RCC 7860 (cell line): ENCODE data around the gene CLBA1.
"Not testable (repeated sequence)": the region's sequence is repeated elsewhere in the genome, so short reads cannot be mapped to it uniquely, and the experiment has no call there.

Source experiments
- DNase-seq: peaks from one replicate; pipeline ENCODE4 v3.0.0-alpha.2; 2015; ENCODE audit warnings: low spot score
- FAIRE-seq: peaks from 2 replicates; lab custom pipeline; 2012; peaks lifted over from hg19 to GRCh38; lab: Jason Lieb, UNC

CLBA1 gene

DNA sequence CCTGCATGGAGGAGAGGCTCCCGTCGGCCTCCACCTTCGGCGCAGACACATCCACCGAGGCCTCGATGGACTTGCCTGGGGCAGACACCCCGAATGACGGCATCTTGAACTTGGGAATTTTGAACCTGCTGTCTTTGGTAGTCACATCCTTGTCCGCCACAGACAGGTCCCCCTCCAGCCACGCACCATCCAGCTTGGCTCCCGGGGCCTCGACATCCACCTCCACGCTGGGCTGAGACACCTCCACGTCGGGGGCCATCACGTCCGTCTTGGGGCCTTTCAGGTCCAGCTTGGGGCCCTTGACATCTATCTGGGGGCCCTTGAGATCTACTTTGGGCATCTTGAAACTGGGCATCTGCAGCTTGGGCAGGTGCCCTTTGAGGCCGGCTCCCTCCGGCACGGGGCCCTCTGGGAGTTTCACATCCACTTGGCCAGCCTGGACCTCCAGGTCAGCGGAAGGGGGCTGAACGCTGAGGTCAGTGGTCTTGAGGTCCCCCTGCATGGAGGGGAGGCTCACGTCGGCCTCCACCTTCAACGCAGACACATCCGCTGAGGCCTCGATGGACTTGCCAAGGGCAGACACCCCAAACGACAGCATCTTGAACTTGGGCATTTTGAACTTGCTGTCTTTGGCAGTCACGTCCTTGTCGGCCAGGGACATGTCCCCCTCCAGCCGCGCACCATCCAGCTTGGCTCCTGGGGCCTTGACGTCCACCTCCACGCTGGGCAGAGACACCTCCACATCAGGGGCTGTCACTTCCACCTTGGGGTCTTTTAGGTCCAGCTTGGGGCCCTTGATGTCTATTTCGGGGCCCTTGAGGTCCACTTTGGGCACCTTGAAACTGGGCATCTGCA is 37.5 kb upstream of the CLBA1 start:
- not testable (repeated sequence) for FAIRE-seq, DNase-seq

DNA sequence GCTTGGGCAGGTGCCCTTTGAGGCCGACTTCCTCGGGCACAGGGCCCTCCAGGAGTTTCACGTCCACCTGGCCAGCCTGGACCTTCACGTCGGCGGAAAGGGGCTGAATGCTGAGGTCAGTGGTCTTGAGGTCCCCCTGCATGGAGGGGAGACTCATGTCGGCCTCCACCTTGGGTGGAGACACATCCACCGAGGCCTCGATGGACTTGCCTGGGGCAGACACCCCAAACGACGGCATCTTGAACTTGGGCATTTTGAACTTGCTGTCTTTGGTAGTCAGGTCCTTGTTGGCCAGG is 36.9 kb upstream of the CLBA1 start:
- FAIRE-seq: no peak

DNA sequence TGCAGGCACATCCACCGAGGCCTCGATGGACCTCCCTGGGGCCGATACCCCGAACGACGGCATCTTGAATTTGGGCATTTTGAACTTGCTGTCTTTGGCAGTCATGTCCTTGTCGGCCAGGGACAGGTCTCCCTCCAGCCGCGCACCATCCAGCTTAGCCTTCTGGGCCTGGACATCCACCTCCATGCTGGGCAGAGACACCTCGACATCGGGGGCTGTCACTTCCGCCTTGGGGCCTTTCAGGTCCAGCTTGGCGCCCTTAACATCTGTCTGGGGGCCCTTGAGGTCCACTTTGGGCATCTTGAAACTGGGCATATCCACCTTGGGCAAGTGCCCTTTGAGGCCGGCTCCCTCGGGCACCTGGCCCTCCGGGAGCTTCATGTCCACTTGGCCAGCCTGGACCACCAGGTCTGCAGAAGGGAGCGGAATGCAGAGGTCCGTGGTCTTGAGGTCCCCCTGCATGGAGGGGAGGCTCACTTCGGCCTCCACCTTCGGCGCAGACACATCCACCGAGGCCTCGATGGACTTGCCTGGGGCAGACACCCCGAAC is 36.1 kb upstream of the CLBA1 start:
- FAIRE-seq, DNase-seq: not testable (repeated sequence)

More for the DNA sequence above, 36.9 kb upstream of the CLBA1 start:
- DNase-seq: no peak

DNA sequence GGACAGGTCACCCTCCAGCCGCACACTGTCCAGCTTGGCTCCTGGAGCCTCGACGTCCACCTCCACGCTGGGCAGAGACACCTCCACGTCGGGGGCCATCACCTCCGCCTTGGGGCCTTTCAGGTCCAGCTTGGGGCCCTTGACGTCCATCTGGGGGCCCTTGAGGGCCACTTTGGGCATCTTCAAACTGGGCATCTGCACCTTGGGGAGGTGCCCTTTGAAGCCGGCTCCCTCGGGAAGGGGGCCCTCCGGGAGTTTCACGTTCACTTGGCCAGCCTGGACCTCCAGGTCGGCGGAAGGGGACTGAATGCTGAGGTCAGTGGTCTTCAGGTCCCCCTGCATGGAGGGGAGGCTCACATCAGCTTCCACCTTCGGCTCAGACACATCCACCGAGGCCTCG is 35.6 kb upstream of the CLBA1 start:
- DNase-seq: no peak
- no peak for FAIRE-seq

DNA sequence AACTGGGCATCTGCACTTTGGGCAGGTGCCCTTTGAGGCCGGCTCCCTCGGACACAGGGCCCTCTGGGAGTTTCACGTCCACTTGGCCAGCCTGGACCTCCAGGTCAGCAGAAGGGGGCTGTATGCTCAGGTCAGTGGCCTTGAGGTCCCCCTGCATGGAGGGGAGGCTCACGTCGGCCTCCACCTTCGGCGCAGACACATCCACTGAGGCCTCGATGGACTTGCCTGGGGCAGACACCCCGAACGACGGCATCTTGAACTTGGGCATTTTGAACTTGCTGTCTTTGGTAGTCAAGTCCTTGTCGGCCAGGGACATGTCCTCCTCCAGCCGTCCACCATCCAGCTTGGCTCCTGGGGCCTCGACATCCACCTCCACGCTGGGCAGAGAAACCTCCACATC is 34.9 kb upstream of the CLBA1 start:
- not testable (repeated sequence) for DNase-seq, FAIRE-seq

DNA sequence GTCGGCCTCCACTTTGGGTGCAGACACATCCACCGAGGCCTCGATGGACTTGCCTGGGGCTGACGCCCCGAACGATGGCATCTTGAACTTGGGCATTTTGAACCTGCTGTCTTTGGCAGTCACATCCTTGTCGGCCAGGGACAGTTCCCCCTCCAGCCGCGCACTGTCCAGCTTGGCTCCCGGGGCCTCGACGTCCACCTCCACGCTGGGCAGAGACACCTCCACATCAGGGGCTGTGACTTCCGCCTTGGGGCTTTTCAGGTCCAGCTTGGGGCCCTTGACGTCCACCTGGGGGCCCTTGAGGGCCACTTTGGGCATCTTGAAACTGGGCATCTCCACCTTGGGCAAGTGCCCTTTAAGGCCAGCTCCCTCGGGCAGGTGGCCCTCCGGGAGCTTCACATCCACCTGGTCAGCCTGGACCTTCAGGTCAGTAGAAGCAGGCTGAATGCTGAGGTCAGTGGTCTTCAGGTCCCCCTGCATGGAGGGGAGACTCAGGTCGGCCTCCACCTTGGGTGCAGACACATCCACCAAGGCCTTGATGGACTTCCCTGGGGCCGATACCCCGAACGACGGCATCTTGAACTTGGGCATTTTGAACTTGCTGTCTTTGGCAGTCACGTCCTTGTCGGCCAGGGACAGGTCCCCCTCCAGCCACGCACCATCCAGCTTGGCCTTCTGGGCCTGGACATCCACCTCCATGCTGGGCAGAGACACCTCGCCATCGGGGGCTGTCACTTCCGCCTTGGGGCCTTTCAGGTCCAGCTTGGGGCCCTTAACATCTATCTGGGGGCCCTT is 33.5 kb upstream of the CLBA1 start:
- FAIRE-seq, DNase-seq: not testable (repeated sequence)

DNA sequence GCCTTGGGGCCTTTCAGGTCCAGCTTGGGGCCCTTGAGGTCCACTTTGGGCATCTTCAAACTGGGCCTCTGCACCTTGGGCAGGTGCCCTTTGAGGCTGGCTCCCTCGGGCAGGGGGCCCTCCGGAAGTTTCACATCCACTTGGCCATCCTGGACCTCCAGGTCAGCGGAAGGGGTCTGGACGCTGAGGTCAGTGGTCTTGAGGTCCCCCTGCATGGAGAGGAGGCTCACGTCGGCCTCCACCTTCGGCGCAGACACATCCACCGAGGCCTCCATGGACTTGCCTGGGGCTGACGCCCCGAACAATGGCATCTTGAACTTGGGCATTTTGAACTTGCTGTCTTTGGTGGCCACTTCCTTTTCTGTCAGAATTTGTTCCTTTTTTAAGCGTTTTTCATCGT is 32.5 kb upstream of the CLBA1 start:
- DNase-seq: no peak

DNA sequence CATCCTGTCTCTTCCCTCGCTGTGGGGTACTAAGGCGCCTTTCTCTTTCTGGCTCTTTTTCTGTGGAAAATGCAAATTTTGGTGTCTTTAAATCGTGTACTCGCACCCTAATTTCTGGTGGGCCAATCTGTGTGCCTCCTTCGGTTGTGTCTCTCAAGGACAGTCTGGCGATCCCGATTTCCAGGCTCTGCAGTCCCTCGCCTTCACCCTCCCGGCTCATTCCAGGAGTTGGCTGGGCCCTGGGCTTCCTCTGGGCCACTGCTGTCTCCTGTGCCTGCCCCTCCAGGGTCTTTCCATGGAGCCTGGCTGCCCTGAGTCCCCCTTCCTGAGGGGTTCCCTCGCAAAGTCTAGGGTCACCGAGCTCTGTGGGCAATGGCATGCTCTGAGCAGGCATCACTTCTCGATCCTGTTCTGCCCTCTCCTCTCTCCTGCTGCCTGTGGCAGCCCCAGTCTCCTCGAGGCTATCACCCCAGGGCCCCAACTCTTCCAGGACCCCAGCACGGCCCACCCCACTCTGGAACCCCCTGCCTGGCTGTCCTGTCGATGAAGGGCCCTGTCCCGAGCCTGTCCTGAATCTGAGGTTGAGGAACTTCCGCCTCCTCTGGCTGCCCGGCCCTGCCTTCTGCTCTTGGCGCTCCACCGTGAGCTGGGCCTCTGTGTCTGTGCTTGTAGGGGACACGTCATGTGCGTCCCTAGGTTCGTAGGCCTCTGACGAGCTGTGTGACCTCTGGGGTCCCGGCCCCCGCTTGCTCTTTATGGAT is 31.5 kb upstream of the CLBA1 start:
- FAIRE-seq (no peak), DNase-seq (no peak)

More for the DNA sequence above, 32.5 kb upstream of the CLBA1 start:
- FAIRE-seq: no peak

DNA sequence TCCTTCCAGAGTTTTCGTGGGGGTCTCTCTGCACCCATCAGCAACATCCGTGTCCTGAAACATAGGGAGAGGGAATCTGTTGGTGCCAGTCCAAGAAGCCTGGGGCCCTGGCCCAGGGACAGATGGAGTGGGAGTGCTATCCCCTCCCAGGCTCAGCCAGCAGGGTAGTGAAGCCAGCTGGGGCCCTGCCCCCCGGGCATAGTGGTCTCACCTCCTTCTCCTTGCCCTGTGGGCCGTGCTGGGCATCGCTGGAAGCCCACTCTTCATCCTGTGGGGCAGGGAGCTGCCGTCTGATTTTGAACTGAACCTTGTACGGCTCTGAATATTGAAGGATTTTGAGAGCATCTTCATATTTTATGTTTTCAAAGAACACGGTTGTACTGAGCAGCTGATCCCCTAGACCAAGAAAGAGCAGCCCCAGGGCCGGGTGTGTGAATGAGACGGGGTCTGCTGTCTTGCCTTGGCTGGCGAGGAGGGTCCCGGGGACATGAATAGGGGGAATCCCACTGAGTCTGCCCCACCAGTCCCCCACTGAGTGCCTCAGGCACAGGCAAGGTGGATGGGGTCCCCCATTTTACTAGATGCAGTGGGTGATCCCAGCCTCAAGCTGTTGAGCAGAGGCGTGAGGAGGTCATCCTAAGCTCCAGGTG is 30.7 kb upstream of the CLBA1 start:
- FAIRE-seq (no peak), DNase-seq (no peak)

DNA sequence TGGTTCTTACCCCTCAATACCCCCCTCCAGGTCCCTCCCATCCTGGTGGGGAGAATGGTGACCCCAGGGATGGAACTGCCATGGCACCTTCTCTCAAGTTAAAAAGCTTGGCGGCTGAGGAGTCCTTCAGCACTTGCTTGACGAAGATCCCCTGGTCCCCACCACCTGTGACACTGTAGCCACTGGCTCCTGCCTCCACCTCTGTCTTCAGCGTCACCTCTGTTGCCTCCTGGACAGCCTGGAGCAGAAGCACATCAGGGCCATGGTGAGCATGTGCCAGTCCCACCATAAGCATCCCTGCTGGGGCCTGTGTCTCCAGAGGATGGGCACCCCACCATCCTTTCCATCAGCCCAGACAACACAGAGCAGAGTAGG is 30.2 kb upstream of the CLBA1 start:
- DNase-seq: no peak

DNA sequence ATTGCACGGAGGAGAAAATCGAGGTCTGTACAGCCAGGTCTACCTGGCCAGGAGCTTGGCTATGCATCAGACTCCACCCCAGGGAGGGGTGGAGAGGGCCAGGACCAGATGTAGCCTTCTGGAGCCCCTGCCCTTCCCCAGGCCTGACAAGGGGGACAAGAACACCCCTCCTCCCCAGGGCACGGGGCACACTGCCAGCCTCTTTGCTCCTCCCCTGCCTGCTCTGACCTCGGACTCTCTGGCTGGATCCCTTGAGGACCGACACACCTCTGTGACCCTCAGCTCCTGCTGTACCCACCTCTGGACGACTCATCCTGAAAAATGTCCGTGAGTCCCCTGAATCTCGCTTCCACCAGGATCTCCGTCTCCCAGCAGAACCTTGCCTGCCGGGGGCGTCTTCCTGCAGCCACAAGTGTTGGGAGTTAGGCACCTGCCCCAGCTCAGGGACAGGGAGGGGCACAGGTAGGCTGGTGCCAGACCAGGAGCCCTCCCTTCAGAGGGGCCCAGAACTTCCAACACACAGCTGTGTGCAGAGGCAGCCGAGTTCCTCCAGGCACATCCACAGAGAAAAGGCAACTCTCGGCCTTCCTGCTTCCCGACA is 29.2 kb upstream of the CLBA1 start:
- DNase-seq (no peak), FAIRE-seq (no peak)

More for the DNA sequence above, 30.2 kb upstream of the CLBA1 start:
- no peak for FAIRE-seq

DNA sequence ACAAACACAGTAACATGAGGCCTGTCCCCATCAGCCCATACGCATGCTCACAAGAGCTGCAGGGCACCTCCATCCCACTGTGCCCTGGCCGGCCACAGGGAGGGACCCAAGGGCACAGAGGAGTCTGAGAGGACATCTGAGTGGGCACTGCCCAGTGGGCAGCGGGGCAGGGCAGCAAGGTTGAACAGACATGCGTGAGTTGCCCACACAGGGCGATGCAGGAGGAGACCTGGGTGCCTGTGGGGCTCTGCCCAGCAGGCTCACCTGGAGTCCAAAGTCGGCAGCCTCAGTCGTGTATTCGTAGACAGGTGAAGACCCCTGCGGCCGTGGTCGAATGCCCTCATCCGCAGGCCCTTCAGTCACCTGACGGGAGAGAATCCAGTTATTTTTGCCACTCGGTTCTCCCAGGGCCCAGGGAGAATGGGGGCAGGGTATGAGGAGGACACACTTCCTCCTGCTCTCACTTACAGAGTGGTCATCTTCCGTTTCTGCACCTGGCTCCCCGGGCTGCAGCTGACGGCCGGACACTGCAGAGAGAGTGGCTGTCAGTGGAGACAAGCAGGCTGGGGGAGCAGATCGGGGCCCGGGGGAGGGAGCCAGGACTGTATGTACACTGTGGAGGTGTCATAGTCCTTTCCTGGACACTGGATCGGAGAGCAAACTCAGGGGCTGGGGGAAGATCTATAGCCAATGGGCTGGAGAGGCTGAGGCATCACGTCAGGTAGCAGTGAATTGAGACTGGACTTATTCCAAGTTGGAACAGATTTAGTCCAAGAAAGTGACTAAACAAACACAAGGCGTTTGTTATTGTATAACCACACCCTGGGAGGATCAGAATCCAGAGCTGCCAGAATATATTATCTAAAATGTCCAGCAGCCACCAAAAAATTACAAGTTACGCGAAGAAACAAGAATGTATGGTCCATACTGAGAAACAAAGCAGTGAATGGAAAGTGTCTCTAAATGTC is 28.2 kb upstream of the CLBA1 start:
- no peak for DNase-seq
- FAIRE-seq: no peak

DNA sequence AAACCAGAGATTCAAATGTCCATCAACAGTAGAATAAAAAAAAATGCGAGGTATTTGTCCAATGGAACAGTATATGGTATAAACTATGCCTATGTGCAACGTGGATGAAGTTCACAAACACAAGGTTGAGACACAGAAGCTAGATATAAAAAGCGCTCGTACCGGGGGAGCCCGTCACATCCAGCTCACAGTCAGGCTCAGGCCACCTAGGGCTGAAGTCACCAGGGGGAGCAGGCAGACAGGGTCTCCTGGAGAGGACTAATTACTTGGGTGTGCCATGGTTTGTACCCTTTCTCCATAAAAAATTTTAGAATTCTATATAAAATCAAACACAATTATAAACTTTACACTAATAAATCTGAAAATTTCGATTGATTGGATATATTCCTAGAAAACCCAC is 21.0 kb upstream of the CLBA1 start:
- FAIRE-seq (no peak), DNase-seq (no peak)

DNA sequence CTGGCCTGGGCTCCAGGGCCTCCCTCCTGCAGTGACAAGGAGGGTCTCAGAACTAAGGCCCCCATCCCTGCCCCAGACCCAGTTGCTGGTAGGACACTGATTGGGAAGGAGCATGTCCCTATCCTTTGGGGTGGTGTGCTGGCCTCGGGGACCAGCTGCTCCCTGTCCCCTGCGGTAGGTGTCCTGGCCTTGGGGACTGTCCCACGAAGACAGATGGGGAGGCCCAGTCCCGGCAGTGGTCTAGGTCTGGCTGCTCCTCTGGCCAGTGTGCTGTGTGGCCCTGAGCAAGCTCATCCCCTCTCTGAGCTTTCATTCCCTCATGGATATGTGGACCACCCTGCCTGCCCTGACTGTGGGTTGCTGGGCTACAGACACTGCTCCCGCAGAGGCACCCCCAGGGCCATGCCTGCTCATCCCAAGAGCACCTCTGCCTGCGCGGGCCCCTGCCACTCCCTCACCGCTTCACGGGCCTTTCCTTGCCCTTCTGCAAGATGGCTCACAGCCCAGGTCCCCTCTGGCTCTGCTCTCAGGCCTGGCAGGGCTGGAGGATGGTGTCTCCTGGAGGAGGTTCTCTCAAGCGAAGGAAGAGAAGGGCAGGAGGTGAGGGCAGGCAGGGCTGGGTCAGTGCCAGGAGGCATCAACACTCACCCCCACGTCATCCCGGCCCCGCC is 19.9 kb upstream of the CLBA1 start:
- no peak for FAIRE-seq
- no peak for DNase-seq

DNA sequence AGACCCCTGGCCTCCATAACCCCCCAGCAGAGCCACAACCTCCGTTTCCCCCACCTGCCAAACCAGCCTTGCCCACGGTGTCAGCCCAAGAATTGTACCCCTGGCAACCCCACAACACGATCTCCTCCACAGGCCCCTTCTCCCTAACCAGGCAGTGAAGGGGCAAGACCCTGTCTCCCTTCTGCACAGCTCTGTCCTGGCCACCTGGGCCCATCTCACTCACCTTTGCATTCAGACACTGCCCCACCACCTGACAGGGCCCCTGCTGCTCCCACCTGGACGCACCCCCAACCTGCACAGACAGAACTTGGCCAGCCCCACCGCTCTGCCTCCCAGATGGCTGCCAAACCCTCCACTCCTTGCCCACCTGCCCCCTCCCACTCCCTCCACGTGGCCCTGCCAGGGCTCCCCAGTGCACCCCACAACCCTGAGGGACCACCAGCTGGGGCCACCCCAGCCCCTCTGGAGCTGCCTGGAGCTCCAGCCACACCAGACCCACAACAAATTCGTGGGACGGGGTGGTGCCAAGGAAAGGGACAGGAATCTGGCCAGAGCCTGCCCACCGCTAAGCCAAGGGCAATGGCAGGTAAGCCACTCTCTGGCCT is 19.2 kb upstream of the CLBA1 start:
- FAIRE-seq (no peak), DNase-seq (no peak)

DNA sequence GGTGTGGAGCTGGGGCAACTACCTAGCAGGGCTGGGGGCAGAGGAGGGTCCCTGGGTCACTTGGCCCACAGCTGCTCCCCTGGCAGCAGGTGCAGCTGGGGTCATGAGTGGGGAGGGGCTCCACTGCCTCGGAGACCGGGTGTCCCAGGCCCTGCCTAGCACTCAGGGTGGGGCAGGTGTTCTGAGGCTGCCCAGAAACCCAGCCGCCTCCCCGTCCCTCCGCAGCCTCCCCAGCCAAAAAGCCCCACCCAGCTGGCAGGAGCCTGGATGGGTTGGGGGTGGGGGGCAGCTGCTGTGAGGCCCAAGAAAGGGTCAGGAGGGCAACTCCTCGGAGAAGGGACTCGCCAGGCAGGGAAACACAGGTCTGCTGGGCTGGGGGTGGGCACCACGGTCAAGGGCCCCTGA is 18.6 kb upstream of the CLBA1 start:
- no peak for FAIRE-seq

DNA sequence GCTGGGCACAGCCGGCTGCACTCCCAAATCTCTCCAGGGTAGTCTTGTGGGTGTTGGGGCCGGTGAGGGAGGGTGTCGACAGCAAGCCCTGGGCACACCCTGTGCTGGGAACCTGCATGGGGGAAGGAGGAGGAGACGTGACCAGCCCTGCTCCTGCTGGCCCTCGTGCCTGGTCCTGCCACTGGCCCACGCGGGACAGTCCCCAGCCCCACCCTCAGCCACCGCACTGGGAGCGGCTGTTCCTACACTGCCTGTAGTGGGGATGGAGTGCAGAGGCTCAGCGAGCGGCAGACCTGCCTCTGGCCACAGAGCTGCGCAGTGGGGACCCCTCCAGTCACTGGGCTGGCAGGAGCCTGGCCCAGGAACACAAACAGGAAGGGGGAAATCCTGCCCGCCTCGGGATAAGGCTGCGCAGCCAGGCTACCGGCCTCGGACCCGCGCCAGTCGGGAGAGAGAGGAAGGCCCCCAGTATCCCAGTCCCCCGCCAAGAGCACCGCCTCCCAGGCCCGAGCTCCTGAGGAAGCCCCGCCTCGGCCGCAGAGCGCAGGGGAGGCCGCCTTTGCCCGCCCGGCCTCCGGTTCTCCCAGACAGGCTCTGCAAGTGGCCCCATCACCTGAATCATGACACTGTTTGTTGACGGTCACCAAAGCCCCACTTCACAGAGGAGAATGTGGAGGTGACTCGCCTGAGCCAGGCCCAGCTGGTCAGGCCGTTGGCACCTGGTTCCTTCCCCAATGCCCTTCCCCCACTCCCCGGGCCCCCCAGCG is 18.0 kb upstream of the CLBA1 start:
- FAIRE-seq (no peak), DNase-seq (no peak)

More for the DNA sequence above, 18.6 kb upstream of the CLBA1 start:
- DNase-seq: no peak
